GM12878 (cell line): Measurements from ENCODE around the gene SALL4. TPM values are rescaled to one million over a fixed set of nuclear protein-coding genes. Genes with fewer than 3 reads are reported as not detected.

Experiments used
- ATAC-seq: fragments of 200-7000 bp; cut with Tn5 transposase; 3 replicates; pipeline ENCODE4 v1.9.1; 2020; ENCODE audit warnings: mild to moderate bottlenecking, moderate library complexity
- BruUV-seq: library from RNA; stranded (reverse); fragments of 400-500 nt; replicated peaks from 2 replicates; lab custom pipeline; 2021; lab: Mats Ljungman, UMichigan
- CTCF ChIA-PET: fragments of 300-600 bp; sonication (Branson Sonifier 250); formaldehyde crosslinking; extraction: SDS; loops from one replicate; lab custom pipeline; 2021; ENCODE audit warnings: inconsistent platforms; lab: Yijun Ruan, JAX
- POLR2A ChIA-PET: fragments of 350-600 bp; formaldehyde crosslinking; extraction: SDS; loops from one replicate; lab custom pipeline; 2021; ENCODE audit warnings: inconsistent platforms; lab: Charles Lee
- RAD21 ChIA-PET: fragments of 300-600 bp; sonication (Branson Sonifier 250); formaldehyde crosslinking; loops from one replicate; lab custom pipeline; 2023; ENCODE audit warnings: antibody characterized with exemption; ENCODE audit not compliant: unreplicated experiment; lab: Charles Lee
- SMC1A ChIA-PET: fragments of 300-600 bp; sonication (Branson Sonifier 250); formaldehyde crosslinking; loops from one replicate; lab custom pipeline; 2023; ENCODE audit not compliant: unreplicated experiment, uncharacterized antibody; lab: Charles Lee
- DNase-seq: peaks from one replicate; pipeline ENCODE4 v3.0.0-alpha.2; 2011; ENCODE audit warnings: low read depth, low spot score
- FAIRE-seq: peaks from 3 replicates; lab custom pipeline; 2011; peaks lifted over from hg19 to GRCh38; lab: Jason Lieb, UNC
- H2AFZ ChIP-seq: 2 replicates; pipeline ENCODE4 v1.6.0; 2011; ENCODE audit warnings: low read depth, low read length, control low read depth; ENCODE audit not compliant: control insufficient read depth
- H3K27ac ChIP-seq: 2 replicates; pipeline ENCODE4 v1.5.1; 2011; ENCODE audit warnings: control low read depth; ENCODE audit not compliant: control insufficient read depth, insufficient read depth
- H3K27me3 ChIP-seq, 2 experiments: replicated peaks in 1 of 2; 2 replicates each; pipeline versions ENCODE4 v1.6.0 to v1.6.1; 2011; ENCODE audit warnings: low read length in 1 of 2; ENCODE audit not compliant: control insufficient read depth in 2 of 2, insufficient read depth in 2 of 2
- H3K36me3 ChIP-seq, 2 experiments: 2 replicates each; pipeline ENCODE4 v1.5.1; 2011; ENCODE audit warnings: low read length in 1 of 2; ENCODE audit not compliant: control insufficient read depth in 2 of 2, insufficient read depth in 2 of 2
- H3K4me1 ChIP-seq: 2 replicates; pipeline ENCODE4 v1.6.1; 2011; ENCODE audit warnings: mild to moderate bottlenecking, low read length, moderate library complexity, mixed read lengths; ENCODE audit not compliant: control insufficient read depth, insufficient read depth
- H3K4me2 ChIP-seq: 2 replicates; pipeline ENCODE4 v1.6.0; 2011; ENCODE audit warnings: control low read depth; ENCODE audit not compliant: control insufficient read depth, insufficient read depth
- H3K4me3 ChIP-seq: fragments of 200-600 bp; sonication (generic); 2 replicates; pipeline ENCODE4 v1.5.1; 2016
- H3K79me2 ChIP-seq: 2 replicates; pipeline ENCODE4 v1.6.0; 2011; ENCODE audit warnings: low read length; ENCODE audit not compliant: control insufficient read depth, insufficient read depth
- H3K9ac ChIP-seq: 2 replicates; pipeline ENCODE4 v1.8.0; 2011; ENCODE audit warnings: low read length, control low read depth, mixed read lengths; ENCODE audit not compliant: control insufficient read depth, insufficient read depth
- H3K9me3 ChIP-seq: replicated peaks from 3 replicates; pipeline ENCODE4 v1.5.1; 2011; ENCODE audit warnings: mild to moderate bottlenecking, low read length; ENCODE audit not compliant: control insufficient read depth, insufficient read depth
- H4K20me1 ChIP-seq: 2 replicates; pipeline ENCODE4 v1.6.0; 2011; ENCODE audit not compliant: control insufficient read depth, insufficient read depth
- IRF3 ChIP-seq: fragments of 450-650 bp; IDR thresholded peaks from 2 replicates; pipeline ENCODE4 v1.6.1; 2014; ENCODE audit warnings: mild to moderate bottlenecking
- MEF2A ChIP-seq: IDR thresholded peaks from 2 replicates; pipeline ENCODE4 v1.6.1; 2011; ENCODE audit warnings: low read depth, mild to moderate bottlenecking, low read length, moderate library complexity; ENCODE audit not compliant: insufficient read depth
- NFIC ChIP-seq: IDR thresholded peaks from 2 replicates; pipeline ENCODE4 v1.6.1; 2012; ENCODE audit warnings: low read depth, mild to moderate bottlenecking, inconsistent platforms, low read length, moderate library complexity
- PKNOX1 ChIP-seq: fragments of 450-650 bp; IDR thresholded peaks from 2 replicates; pipeline ENCODE4 v1.6.1; 2016; ENCODE audit warnings: mild to moderate bottlenecking
- REST ChIP-seq: IDR thresholded peaks from 2 replicates; pipeline ENCODE4 v1.6.1; 2012; ENCODE audit warnings: mild to moderate bottlenecking, low read depth, low read length
- ZBTB4 ChIP-seq: fragments of 450-650 bp; formaldehyde crosslinking; IDR thresholded peaks from 2 replicates; pipeline ENCODE4 v1.4.0; 2022; ENCODE audit warnings: mild to moderate bottlenecking, moderate library complexity
- WGBS: methylation state at CpG from one replicate; pipeline ENCODE4 v1.1.6; 2016; ENCODE audit warnings: low lambda C conversion rate; ENCODE audit not compliant: insufficient replicate concordance, insufficient coverage; ENCODE audit errors: missing lambda C conversion rate; 5-methylcytosine and 5-hydroxymethylcytosine counted together
- in situ Hi-C: fragments of 300-500 bp; cut with MboI; formaldehyde crosslinking; loops from 9 replicates; pipeline ENCODE4 v1.14.3; 2018; ENCODE audit warnings: mixed read lengths
- intact Hi-C: fragments of 100-400 bp; cut with micrococcal nuclease; formaldehyde crosslinking; loops from one replicate; pipeline ENCODE4 v1.14.2; 2022; ENCODE audit not compliant: unreplicated experiment
- polyA plus RNA-seq, 11 experiments: library from polyadenylated mRNA; depleted of rRNA in 4 of 11; unstranded in 6 of 11; stranded (reverse) in 5 of 11; fragments of >200 nt; fragmentation: Nextera tagmentation in 4 of 11; fragmentation: Illumina TruSeq in 1 of 11; extraction: Ambion mirVana in 4 of 11; extraction: Trizol in 1 of 11; gene quantifications; 1 replicate in 1 of 11; 2 replicates in 10 of 11; pipeline versions ENCODE4 v1.2.1 to v1.2.3, GENCODE V29; 2011 to 2016; ENCODE audit warnings: inconsistent platforms in 2 of 11, missing spikeins in 2 of 11, low read depth in 1 of 11
- total RNA-seq, 4 experiments: library from RNA; depleted of rRNA in 3 of 4; stranded (reverse); fragments of >200 nt in 3 of 4; fragmentation: Illumina TruSeq in 1 of 4; extraction: Trizol in 1 of 4; gene quantifications; 2 replicates each; pipeline versions ENCODE4 v1.2.1 to v1.2.3, GENCODE V29; 2013 to 2021

Gene SALL4
- total and polyA plus RNA-seq, 10 of the 15 experiments (the other 5 are each of a cell fraction or from before 2014, with no cell fraction given): 0.08 to 1.1 (median 0.23) TPM; not detected in 7

DNA sequence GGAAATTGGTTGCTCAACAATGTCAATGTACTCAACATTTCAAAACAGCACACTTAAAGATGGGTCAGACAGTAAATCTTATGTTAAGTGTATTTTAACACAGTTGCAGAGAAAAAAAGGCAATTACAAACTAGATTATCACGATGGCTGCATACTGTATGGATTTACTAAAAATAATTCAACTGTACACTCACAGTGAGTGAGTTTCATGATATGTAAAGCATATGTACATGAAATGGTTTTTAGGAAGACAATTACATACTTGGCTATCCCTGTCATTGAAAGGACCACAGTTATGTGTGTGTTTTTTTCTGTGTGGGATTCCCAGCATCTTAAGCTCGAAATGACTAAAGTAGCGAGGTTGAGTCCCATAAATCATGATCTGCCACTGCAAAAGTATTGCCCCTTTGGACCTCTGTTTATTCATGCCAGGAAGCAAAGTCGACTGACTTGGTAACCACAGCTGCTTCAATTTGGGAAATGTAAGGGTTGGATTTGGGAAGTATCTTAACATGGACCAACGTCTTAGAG lies 5.5 kb upstream of the SALL4 start:
- no peak for FAIRE-seq
- ChIA-PET SMC1A (no interaction called here), POLR2A (no interaction called here), RAD21 (no interaction called here), CTCF (no interaction called here)
- intact Hi-C loops (no loop called here), in situ Hi-C loops (no loop called here)
- H3K4me2 ChIP-seq: no peak overlapping the region
- ATAC-seq: no peak
- no peak overlapping the region for H3K27ac ChIP-seq
- no peaks in the 10 kb centered on the region for H3K9me3 ChIP-seq
- H4K20me1 ChIP-seq: no peaks in the 10 kb centered on the region
- H3K27me3 ChIP-seq: no peaks in the 10 kb centered on the region; a peak in 2 of 4 replicates
- no peak overlapping the region for H3K4me3 ChIP-seq
- TF ChIP-seq REST: no peak
- WGBS: 32% methylated on average over 5 of the region's 5 CpGs
- no peaks in the 10 kb centered on the region for H3K79me2 ChIP-seq
- no peak for DNase-seq
- H2AFZ ChIP-seq: no peak overlapping the region
- H3K36me3 ChIP-seq: no peaks in the 10 kb centered on the region
- BruUV-seq: no TSS peak
- H3K4me1 ChIP-seq: no peaks in the 10 kb centered on the region
- H3K9ac ChIP-seq: no peak overlapping the region

DNA sequence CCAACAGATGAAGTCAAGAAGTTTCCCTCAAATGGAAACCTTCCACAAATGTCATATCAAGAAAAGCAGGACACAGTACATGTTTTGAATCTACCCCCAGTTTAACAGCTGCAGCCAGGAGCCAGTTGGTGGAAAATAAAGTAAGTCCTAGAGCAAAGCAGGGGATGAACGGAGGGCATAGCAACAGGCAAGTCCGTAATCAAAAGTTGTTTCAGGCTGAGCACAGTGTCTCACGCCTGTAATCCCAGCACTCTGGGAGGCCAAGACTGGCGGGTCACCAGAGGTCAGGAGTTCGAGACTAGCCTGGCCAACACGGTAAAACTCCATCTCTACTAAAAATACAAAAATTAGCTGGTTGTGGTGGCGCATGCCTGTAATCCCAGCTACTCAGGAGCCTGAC lies 2.4 kb upstream of the SALL4 start:
- BruUV-seq: no TSS peak
- no peak overlapping the region for H3K4me3 ChIP-seq
- ATAC-seq (no peak), DNase-seq (no peak), FAIRE-seq (no peak)
- no peaks in the 10 kb centered on the region for H3K4me1 ChIP-seq
- H3K27ac ChIP-seq: no peak overlapping the region
- no peak overlapping the region for H3K9ac ChIP-seq
- H3K4me2 ChIP-seq: no peak overlapping the region
- POLR2A ChIA-PET: no interaction called here
- SMC1A ChIA-PET: no interaction called here
- H3K79me2 ChIP-seq: no peaks in the 10 kb centered on the region
- RAD21 ChIA-PET: no interaction called here
- intact Hi-C loops (no loop called here), in situ Hi-C loops (no loop called here)
- CTCF ChIA-PET: interaction anchor here (0.5 kb wide), 1 partner anchor 25 kb away, joined by 4 read pairs; no protein-coding TSS in a partner anchor
- H3K36me3 ChIP-seq: no peaks in the 10 kb centered on the region
- H3K9me3 ChIP-seq: no peaks in the 10 kb centered on the region
- no peak overlapping the region for H2AFZ ChIP-seq
- no peaks in the 10 kb centered on the region for H4K20me1 ChIP-seq
- WGBS: 42% methylated on average over 7 of the region's 7 CpGs
- peaks cover 3 to 12% of the 10 kb centered on the region in 2 experiments for H3K27me3 ChIP-seq
- TF ChIP-seq MEF2A: no peak
- no peak for TF ChIP-seq PKNOX1
- TF ChIP-seq ZBTB4: no peak
- TF ChIP-seq NFIC: no peak
- TF ChIP-seq IRF3: no peak
